ENCODE results near the gene IRF2BP1. TPM values are rescaled to one million over a fixed set of nuclear protein-coding genes. Genes with fewer than 3 reads are reported as not detected.

The IRF2BP1 gene
- total and polyA plus RNA-seq, 2 of the 13 experiments (the other 11 are each of a cell fraction or from before 2014, with no cell fraction given): 4.3 to 14.3 TPM

GRCh38 chr19:45886427-45887199 lies 672 bp upstream of the IRF2BP1 start (continued):
- peak; percentile 53; the same call in 1 of the 2 replicates for TF ChIP-seq HMGXB3 (CRISPR knock-in tag; IDR thresholded peaks at IDR 0.05; ENCODE audit: borderline replicate concordance)
- TF ChIP-seq ZBTB10 (CRISPR knock-in tag; IDR thresholded peaks at IDR 0.05; ENCODE audit: borderline replicate concordance): peak; percentile 87
- TF ChIP-seq ZBTB33 (CRISPR knock-in tag; IDR thresholded peaks at IDR 0.05): peak; percentile 62
- TF ChIP-seq ZKSCAN5 (CRISPR knock-in tag; IDR thresholded peaks at IDR 0.05): no peak
- TF ChIP-seq JUN (CRISPR knock-in tag; IDR thresholded peaks at IDR 0.05): no peak
- TF ChIP-seq ZNF83 (CRISPR knock-in tag; IDR thresholded peaks at IDR 0.05; ENCODE audit: borderline replicate concordance): 0 out of 2 replicates have a peak, but pooled peaks have one; percentile 46
- 0 out of 2 replicates have a peak, but pooled peaks have one; percentile 31 for TF ChIP-seq BRD4 (CRISPR knock-in tag; IDR thresholded peaks at IDR 0.05)
- TF ChIP-seq ZNF460 (CRISPR knock-in tag; IDR thresholded peaks at IDR 0.05; ENCODE audit: borderline replicate concordance): no peak
- peak; percentile 30; the same call in 1 of the 2 replicates for TF ChIP-seq TARDBP (CRISPR knock-in tag; IDR thresholded peaks at IDR 0.05)
- TF ChIP-seq SALL1 (CRISPR knock-in tag; IDR thresholded peaks at IDR 0.05): peak; percentile 49
- TF ChIP-seq SRSF1 (optimal IDR thresholded peaks at IDR 0.05; ENCODE audit: low read depth, low read length): peak; percentile 99
- TF ChIP-seq PHF5A (CRISPR knock-in tag; IDR thresholded peaks at IDR 0.05; ENCODE audit: low read depth, unreplicated experiment): peak; percentile 70
- no peak for TF ChIP-seq ZNF44 (CRISPR knock-in tag; IDR thresholded peaks at IDR 0.05)
- no peak for TF ChIP-seq ZMAT3 (CRISPR knock-in tag; conservative IDR thresholded peaks at IDR 0.05)
- TF ChIP-seq ESRRA (CRISPR knock-in tag; IDR thresholded peaks at IDR 0.05; ENCODE audit: low read depth): 0 out of 2 replicates have a peak, but pooled peaks have one; percentile 61
- TF ChIP-seq CEBPB (IDR thresholded peaks at IDR 0.05; ENCODE audit: borderline replicate concordance, low read depth, low read length): no peak
- TF ChIP-seq ZMYM4 (CRISPR knock-in tag; IDR thresholded peaks at IDR 0.05): peak; percentile 54; the same call in 1 of the 2 replicates
- peak; percentile 95 for TF ChIP-seq ZFX (CRISPR knock-in tag; IDR thresholded peaks at IDR 0.05; ENCODE audit: low read depth)
- 0 out of 2 replicates have a peak, but pooled peaks have one; percentile 66 for TF ChIP-seq NKX3-1 (CRISPR knock-in tag; IDR thresholded peaks at IDR 0.05)
- TF ChIP-seq IRF2 (CRISPR knock-in tag; IDR thresholded peaks at IDR 0.05): peak; percentile 84

Measured in HepG2 (cell line).